Motor neuron (in vitro differentiated cells): ENCODE data around the gene DNAH8. TPM values are rescaled to one million over a fixed set of nuclear protein-coding genes. Genes with fewer than 3 reads are reported as not detected.

Experiments used
- ATAC-seq, 8 experiments: fragments of 200-7000 bp; cut with Tn5 transposase; replicated peaks in 6 of 8; 2 replicates each; pipeline ENCODE4 v1.8.0; 2021; ENCODE audit warnings: mild to moderate bottlenecking in 8 of 8, moderate library complexity in 8 of 8
- H3K27ac ChIP-seq, 2 donors: fragments of 250-450 bp; sonication (Bioruptor Pico); 2 replicates each; pipeline ENCODE4 v1.9.0; 2021; ENCODE audit warnings: antibody characterized with exemption in 2 of 2, mild to moderate bottlenecking in 2 of 2, moderate library complexity in 1 of 2
- H3K4me1 ChIP-seq, 2 donors: fragments of 250-450 bp; sonication (Bioruptor Pico); replicated peaks in 1 of 2; 2 replicates each; pipeline ENCODE4 v1.6.1; 2021; ENCODE audit warnings: antibody characterized with exemption in 2 of 2, mild to moderate bottlenecking in 2 of 2, moderate library complexity in 1 of 2
- H3K4me3 ChIP-seq, 5 donors: fragments of 250-450 bp; sonication (Bioruptor Pico); 2 replicates each; pipeline ENCODE4 v1.9.0; 2021; ENCODE audit warnings: antibody characterized with exemption in 5 of 5, mild to moderate bottlenecking in 5 of 5, moderate library complexity in 4 of 5
- WGBS, 10 experiments: fragments of 450-650 bp; shearing (Covaris generic); methylation state at CpG; one replicate each; pipeline ENCODE4 v1.0.0; 2022; 5-methylcytosine and 5-hydroxymethylcytosine counted together
- in situ Hi-C, 9 experiments: fragments of 400-800 bp; cut with MboI; loops; one replicate each; pipeline ENCODE4 v1.15.0; 2021; ENCODE audit warnings: low sequenced_read_pairs in 9 of 9, low pct_unique_long_range_greater_than_20kb in 2 of 9; ENCODE audit not compliant: unreplicated experiment in 9 of 9
- total RNA-seq, 8 experiments: library from RNA; unstranded; fragments of 300-600 nt; gene quantifications; 2 replicates each; pipeline versions ENCODE4 v1.2.3 to v1.2.4, GENCODE V29; 2022

DNAH8 gene
- total RNA-seq, 8 experiments from 2014 or later: 0.04 to 0.69 (median 0.06) TPM; not detected in 2

DNA sequence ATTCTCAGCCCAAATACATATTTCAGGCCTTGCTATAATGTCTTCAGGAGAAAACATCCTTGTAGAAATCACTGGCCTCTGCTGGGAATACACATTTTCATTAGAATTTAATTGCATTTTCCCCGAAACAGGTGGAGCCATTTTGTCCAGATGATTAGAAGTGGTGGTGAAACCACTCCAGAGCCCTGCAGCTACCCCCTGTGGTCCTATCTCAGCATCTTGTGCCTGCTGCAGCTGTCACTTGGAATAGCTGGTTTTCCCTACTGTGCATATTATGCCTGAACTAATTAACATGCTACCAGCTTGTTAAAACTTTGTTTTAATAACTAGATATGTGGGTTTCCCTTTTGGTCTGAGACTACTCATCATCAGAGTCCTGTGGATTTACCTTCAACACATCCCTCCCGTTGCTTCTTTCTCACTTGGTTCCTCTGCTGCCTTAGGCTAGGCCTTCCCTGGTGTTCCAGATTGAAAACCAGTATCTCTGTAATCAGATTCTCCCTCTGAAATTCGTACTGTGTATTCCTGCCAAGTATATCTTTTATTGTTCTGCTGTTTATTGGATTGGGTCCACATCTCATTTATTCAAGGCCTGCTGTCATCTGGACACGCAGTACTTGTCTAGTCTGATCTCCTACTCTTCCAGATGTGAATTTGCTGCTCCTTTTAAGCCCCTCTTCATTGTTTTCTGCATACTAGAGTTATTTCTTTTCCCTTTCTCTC lies 15.2 kb downstream of the DNAH8 start:
- in situ Hi-C loops: no loop called here
- ATAC-seq: peak in 3 of 8 experiments; percentile 34 to 58 (median 47)

DNA sequence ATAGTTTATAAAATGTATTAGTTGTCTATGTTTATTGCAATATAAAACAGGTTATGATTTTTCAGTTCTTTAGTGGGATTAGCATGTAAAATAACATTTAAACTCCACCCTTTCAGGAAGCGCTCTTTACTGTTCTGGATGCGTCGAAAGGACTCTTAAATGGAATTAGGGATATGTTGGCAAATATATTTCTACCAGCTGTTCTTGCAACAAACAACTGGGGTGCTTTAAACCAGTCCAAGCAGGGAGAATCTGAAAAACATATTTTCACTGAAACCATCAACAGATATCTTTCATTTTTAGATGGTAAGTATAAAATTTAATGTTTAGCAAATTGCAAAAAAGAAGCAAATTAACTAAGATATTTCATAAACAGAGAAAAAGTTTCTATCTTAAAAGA lies 21.8 kb downstream of the DNAH8 start:
- Histone ChIP-seq H3K27ac (no peak overlapping the region), H3K4me3 (no peak overlapping the region), H3K4me1 (no peaks in the 10 kb centered on the region)
- ATAC-seq: no peak
- in situ Hi-C loops: no loop called here
- WGBS, 10 experiments: 3 to 100% (median 93%) methylated on average over 3 of the region's 3 CpGs; no CpG with 5 or more reads in 3 of the 10 experiments

More for the DNA sequence above, 15.2 kb downstream of the DNAH8 start:
- H3K4me3 ChIP-seq: no peak overlapping the region
- 0 to 100% (median 50%) methylated on average over 1 to 4 of the region's 4 CpGs; no CpG with 5 or more reads in 1 of the 10 experiments for WGBS, 10 experiments
- peaks cover 0 to 7% of the 10 kb centered on the region in 2 donors for H3K4me1 ChIP-seq
- no peak overlapping the region for H3K27ac ChIP-seq

DNA sequence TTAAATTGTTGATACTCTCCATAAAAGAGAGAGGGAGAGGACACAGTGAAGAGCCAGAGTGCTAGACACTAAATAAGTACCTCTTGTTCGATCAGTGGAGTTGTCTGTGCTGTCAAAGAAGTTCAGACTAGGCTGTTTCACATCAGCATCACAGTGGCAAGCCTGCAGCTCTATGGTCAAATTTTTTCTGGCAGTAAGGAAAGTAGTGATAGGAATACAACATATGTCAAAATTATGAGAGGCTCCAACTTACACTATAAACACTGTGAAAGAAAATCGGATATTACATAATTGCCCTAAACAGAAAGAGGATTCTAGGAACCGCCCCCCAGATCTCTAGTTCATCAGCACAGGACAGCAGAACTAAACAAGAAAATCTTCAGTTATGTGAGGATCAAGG lies 23.1 kb downstream of the DNAH8 start:
- in situ Hi-C loops: no loop called here
- H3K27ac ChIP-seq: no peak overlapping the region
- WGBS, 10 experiments: 0 to 100% (median 72%) methylated on average over 1 to 3 of the region's 3 CpGs; no CpG with 5 or more reads in 1 of the 10 experiments

DNA sequence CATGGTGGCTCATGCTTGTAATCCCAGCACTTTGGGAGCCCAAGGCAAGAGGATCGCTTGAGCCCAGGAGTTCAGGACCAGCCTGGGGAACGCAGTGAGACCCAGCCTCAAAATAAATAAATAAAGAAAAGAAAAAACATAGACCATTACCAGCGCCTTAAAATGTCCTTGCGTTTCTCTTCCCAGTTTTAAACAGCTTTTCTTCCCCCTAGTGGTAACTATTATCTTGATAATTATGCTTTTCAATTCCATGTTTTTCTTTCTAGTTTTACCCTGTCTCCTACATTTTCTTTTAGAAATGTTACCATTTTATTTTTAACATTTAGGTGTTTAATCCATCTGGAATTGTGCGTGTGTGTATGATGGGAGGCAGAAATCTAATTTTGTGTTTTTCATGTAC lies 24.4 kb downstream of the DNAH8 start:
- ATAC-seq: no peak
- 3 to 84% (median 56%) methylated on average over 3 to 5 of the region's 5 CpGs for WGBS, 10 experiments
- Histone ChIP-seq H3K27ac (no peak overlapping the region), H3K4me3 (no peak overlapping the region), H3K4me1 (no peaks in the 10 kb centered on the region)
- in situ Hi-C loops: no loop called here

More for the DNA sequence above, 23.1 kb downstream of the DNAH8 start:
- Histone ChIP-seq H3K4me1 (no peaks in the 10 kb centered on the region), H3K4me3 (no peak overlapping the region)
- no peak for ATAC-seq

DNA sequence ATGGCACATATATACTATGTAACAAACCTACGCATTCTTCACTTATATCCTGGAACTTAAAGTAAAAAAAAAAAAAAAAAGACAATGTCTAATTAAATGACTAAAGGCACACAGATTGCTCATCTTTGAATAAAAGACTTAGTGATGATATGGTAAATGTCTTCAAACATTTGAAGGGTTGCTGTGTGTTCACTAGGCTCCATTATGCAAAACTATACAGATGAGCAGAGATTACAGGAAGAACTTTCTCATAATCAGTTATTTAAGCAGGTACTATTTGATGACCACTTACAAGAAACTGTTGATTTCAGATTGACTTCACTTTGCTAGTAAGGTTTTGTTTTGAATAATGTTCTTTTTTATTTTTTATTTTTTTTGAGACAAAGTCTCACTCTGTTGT lies 34.4 kb downstream of the DNAH8 start:
- in situ Hi-C loops: no loop called here

DNA sequence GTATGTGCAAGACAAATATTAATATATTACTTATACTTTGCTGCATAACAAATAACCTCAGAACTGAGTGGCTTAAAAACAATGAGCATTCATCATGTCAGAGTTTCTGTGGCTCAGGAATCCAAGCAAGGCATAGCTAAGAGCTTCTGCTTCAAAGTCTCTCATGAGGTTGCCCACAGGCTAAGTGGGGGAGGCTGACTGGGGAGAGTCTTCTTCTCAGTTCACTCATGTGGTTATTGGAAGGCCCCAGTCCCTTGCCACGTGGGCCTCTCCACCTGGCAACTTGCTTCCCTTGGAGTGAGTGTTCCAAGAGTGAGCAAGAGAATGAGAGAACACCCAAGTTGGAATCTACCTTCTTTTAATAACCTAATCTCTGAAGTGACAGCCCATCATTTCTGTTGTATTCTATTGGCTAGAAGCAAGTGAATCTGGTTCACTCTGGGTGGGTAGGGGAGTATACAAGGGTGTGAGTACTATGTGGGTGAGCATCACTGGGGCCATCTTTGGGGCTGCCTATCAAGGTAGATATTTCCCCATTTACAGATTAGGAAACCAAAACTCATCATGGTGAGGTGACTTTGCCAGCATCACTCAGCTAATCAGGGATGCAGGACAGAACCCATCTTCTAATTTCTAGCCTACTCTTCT lies 36.0 kb downstream of the DNAH8 start:
- in situ Hi-C loops: no loop called here
- no peaks in the 10 kb centered on the region for H3K4me1 ChIP-seq
- ATAC-seq: no peak
- H3K4me3 ChIP-seq: no peak overlapping the region
- H3K27ac ChIP-seq: no peak overlapping the region
- WGBS, 10 experiments: 0 to 60% (median 0%) methylated on average over 1 of the region's 1 CpG; no CpG with 5 or more reads in 6 of the 10 experiments

More for the DNA sequence above, 34.4 kb downstream of the DNAH8 start:
- no peak overlapping the region for H3K27ac ChIP-seq
- ATAC-seq: no peak
- 71 to 100% (median 82%) methylated on average over 1 of the region's 1 CpG; no CpG with 5 or more reads in 7 of the 10 experiments for WGBS, 10 experiments
- no peaks in the 10 kb centered on the region for H3K4me1 ChIP-seq
- no peak overlapping the region for H3K4me3 ChIP-seq

DNA sequence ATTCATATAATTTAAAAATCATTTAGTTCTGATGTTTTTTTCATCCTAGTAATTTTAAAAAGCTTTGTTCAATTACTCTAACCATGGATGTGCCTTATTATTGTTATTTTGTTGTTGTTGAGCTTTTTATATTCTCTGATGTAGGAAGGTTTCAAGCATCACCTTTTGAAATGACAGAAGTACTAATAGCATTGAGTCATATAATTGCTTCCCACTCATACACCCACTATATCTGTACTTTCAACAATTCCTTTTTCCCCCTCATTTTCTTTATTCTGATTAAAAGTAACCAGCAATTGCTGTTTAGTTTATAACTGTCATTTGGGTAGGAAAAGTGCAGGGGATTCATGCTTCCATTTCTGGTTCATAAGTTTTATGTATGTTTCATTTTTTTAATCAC lies 38.6 kb downstream of the DNAH8 start:
- in situ Hi-C loops: no loop called here
- no peak overlapping the region for H3K27ac ChIP-seq
- ATAC-seq: no peak
- H3K4me3 ChIP-seq: no peak overlapping the region
- no peaks in the 10 kb centered on the region for H3K4me1 ChIP-seq

DNA sequence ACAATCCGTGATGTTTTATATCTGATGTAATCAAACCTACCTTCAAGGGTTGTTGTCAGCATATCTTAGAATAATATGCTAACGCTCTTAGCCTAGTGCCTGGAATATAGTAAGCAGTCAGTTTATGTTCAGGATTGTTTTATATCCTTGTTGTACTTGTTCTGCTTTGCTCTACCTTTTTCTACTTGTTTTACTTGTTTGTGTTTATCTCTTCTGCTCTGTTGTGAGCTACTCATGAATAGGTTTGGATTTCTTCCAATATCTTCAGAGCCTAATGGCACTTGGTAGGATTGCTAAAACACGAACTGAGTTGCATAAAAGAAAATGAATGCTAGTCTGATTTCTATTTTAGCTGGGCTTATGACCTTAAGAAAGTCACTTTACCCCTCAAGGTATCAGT lies 40.1 kb downstream of the DNAH8 start:
- 0 to 85% (median 52%) methylated on average over 2 to 3 of the region's 3 CpGs; no CpG with 5 or more reads in 1 of the 10 experiments for WGBS, 10 experiments
- Histone ChIP-seq H3K27ac (no peak overlapping the region), H3K4me1 (no peaks in the 10 kb centered on the region), H3K4me3 (no peak overlapping the region)
- ATAC-seq: no peak
- in situ Hi-C loops: no loop called here

DNA sequence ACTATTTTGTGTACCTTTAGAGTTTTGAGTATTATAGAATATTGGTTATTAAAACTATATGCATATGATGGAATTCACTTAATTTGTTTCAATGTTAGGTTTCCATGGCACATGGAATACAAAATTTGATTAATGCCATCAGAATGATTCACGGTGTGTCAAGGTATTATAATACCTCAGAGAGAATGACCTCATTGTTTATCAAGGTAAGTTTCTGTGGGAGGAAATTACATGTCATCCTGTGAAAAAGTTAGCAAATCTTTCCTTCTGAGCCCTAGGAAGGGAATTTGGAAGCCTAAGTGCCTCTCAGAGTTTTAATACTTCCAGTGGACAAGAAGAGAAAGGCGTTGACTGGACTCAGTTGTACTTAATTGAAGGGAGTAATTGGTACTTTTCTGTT lies 40.8 kb downstream of the DNAH8 start:
- Histone ChIP-seq H3K4me3 (no peak overlapping the region), H3K27ac (no peak overlapping the region), H3K4me1 (no peaks in the 10 kb centered on the region)
- in situ Hi-C loops: no loop called here
- WGBS, 10 experiments: 27 to 100% (median 85%) methylated on average over 1 to 2 of the region's 2 CpGs
- ATAC-seq: no peak

DNA sequence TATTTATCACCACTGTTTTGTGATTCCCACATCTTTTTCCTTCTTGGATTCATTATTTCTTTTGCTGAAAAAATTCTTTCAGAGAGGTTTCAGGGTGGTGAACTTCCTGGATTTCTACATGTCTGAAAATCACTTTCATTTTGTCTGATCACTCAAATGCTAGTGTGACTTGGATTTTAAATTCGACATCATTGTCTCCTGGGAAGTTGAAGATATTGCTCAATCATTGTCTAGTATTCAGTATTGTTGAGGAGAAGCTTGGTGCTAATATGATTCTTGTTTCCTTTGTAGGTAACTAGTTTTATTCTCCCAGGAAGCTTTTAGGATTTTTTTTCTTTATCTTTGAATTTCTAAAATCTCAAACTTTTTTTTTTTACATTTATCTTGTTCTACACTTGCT lies 45.0 kb downstream of the DNAH8 start:
- no peak overlapping the region for H3K27ac ChIP-seq
- H3K4me3 ChIP-seq: no peak overlapping the region
- ATAC-seq: no peak
- 0 to 100% (median 33%) methylated on average over 1 of the region's 1 CpG; no CpG with 5 or more reads in 1 of the 10 experiments for WGBS, 10 experiments
- in situ Hi-C loops: no loop called here
- no peaks in the 10 kb centered on the region for H3K4me1 ChIP-seq

DNA sequence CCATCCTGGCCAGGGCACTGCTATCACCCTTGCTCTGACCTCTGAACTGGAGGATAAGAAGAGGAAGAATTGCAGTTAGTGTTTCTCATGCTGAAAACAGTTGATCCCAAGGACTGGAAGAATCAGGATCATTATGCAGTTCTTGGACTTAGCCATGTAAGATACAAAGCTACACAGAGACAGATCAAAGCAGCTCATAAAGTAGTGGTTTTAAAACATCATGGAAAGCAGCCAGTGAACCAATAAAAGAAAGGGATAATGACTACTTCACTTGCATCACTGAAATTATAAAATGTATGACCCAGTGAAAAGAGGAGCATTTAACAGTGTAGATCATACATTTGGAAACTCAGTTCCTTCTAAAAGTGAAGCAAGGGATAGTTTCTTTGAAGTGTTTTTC lies 47.7 kb downstream of the DNAH8 start:
- ATAC-seq: no peak
- H3K4me1 ChIP-seq: no peaks in the 10 kb centered on the region
- no peak overlapping the region for H3K27ac ChIP-seq
- no peak overlapping the region for H3K4me3 ChIP-seq
- in situ Hi-C loops: no loop called here

DNA sequence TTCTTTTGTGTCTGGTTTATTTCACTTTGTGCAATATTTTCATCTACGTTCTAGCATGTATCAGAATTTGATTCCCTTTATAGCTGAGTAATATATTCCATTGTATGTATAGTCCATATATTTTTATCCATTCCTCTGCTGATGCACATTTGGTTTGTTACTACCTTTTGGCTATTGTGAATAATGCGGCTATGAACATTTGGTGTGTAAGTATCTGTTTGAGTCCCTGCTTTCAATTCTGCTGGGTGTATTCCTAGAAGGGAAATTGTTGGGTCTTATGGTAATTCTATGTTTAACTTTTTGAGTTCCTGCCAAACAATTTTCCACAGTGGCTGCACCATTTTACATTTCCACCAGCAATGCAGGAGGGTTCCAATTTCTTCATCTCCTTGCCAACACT lies 52.4 kb downstream of the DNAH8 start:
- peak in 2 of 8 experiments; percentile 28 to 38 for ATAC-seq
- in situ Hi-C loops: no loop called here
- WGBS, 10 experiments: 31 to 100% (median 80%) methylated on average over 1 to 2 of the region's 2 CpGs; no CpG with 5 or more reads in 1 of the 10 experiments
- Histone ChIP-seq H3K4me1 (no peaks in the 10 kb centered on the region), H3K27ac (no peak overlapping the region), H3K4me3 (no peak overlapping the region)

DNA sequence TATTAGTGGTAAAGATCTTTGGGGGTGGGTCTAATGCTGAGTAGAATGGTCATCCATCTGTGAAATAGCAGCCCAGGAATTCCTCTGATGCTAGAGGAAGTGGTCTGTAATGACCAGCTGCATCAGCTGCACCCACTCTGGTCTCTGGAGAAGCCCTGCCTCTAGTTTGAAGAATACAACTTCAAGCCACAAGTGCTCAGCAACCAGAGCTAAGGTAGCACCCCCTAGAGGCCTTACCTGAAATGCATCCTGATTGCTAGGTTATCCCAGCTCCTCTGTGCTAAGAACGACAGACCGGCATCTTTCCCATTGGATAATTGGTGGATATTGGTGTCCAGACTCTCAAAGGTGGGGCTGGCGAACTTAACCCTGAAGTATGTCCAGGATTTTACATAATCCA lies 58.2 kb downstream of the DNAH8 start:
- ATAC-seq: peak in 1 of 8 experiments; percentile 33
- Histone ChIP-seq H3K4me3 (no peak overlapping the region), H3K27ac (no peak overlapping the region), H3K4me1 (no peaks in the 10 kb centered on the region)
- 20 to 80% (median 65%) methylated on average over 1 to 3 of the region's 3 CpGs; no CpG with 5 or more reads in 6 of the 10 experiments for WGBS, 10 experiments
- in situ Hi-C loops: no loop called here
